GM18502 (cell line): ENCODE data around the gene TRAF7.

Source experiments
- ATAC-seq: cut with Tn5 transposase; IDR thresholded peaks from one replicate; pipeline ENCODE4 v1.9.1; 2021; ENCODE audit warnings: mild to moderate bottlenecking; ENCODE audit not compliant: unreplicated experiment, poor library complexity

TRAF7 gene

GRCh38 chr16:2161911-2162310, 6.3 kb downstream of the TRAF7 start:
- no peak for ATAC-seq

DNA sequence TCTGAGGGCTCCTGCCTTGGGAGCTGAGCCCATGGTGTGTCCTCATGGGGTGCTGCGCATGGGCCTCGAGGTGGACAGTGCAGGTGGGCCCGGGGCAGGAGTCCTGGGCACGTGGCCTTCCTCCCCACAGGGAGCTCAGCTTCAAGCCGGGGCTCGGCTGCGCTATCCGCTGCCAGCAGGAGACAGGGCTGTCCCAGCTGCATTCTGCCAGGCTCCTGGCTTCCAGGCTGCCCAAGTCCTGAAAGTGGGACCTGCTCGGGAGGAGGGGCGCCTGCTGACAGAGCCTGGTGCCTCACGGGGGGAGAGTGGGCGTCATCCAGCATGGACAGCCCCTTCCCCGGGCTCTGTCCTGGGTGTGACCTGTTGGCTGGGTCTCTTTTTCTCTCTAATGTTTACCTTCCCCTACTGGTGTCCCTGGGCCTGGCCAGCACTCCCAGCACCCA, 7.1 kb downstream of the TRAF7 start:
- no peak for ATAC-seq

DNA sequence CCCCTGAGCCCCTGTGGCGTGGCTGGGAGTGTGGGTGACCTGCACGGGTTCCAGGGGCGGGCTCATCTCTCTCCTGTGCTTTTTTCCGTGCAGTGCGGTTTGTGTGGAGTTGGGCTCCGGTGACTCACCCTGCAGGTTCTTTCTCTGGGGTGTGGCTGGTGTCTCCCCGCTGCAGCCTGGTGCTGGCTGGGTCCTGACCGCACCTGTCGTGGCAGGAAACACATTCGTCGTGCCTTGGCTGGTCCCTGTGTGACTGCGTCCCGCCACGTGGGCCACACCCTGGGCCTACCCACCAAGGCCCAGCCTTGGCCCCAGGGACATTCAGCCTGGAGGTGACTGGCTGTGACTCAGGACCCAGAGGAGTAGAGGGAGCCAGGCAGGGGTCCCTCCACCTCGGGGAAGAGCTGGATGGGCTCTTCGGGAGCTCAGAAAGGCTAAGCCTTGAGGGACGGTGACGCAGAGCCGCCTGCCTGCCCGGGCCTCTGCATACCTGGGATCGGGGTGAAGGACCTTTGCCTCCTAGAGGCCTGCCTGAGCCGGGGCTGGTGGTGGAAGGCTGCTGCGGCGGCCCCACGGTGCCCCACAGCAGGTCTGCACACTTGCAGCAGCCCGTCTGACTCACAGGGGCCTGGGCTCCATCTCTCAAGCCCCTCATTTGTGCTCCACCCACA, 7.8 kb downstream of the TRAF7 start:
- no peak for ATAC-seq

DNA sequence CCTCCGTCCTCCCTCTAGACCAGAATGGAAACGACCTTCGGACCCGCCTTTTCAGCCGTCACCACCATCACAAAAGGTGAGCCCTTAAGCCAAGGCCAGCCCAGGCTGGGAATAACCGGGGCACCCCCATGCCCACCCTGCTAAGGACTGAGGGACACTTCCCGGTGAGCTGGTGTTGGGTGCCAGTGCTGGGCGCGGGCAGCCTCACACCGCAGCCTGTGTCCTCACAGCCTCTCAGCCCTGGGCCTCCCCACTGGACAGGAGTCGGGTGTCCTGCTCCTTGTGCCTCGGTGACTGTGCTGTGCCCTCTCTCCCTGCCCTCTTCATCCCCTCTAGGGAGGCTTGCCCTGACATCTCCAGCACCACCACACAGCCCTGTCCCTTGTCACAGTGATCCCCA, 10.3 kb downstream of the TRAF7 start:
- no peak for ATAC-seq

DNA sequence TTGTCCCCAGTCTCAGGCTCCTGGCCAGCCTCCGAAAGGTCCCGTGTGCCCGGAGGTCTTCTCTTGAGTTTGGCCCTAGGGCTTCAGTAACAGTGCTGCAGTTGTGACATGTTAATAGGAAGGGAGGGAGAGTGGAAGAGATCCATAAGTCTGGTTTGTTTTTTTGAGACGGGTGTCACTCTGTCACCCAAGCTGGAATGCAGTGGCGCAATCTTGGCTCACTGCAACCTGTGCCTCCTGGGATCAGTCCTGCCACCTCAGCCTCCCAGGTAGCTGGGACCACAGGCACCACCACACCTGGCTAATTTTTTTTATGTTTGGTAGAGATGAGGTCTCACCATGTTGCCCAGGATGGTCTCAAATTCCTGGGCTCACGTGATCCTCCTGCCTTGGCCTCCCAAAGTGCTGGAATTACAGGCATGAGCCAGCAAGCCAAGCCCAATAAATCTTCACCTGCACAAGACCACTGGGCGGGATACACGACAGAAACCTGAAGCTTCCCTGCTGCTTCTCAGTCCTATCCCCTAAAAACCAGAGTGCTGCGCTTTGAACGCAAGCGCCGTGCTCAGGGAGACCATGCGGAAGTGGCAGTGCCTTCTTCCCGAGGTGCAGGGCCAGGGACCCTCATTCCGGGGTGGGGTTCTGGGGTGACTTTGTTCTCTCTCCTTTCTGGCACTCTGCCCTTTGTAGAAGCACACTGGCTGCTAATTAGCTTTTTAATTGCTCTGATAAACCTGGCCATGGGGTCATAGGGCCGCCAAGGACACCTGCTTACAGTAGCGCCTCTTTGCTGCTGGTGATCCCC, 10.9 kb downstream of the TRAF7 start:
- no peak for ATAC-seq

- ATAC-seq, result no peak
Observed at GRCh38 chr16:2167068-2167638, 11.6 kb downstream of the TRAF7 start.

DNA sequence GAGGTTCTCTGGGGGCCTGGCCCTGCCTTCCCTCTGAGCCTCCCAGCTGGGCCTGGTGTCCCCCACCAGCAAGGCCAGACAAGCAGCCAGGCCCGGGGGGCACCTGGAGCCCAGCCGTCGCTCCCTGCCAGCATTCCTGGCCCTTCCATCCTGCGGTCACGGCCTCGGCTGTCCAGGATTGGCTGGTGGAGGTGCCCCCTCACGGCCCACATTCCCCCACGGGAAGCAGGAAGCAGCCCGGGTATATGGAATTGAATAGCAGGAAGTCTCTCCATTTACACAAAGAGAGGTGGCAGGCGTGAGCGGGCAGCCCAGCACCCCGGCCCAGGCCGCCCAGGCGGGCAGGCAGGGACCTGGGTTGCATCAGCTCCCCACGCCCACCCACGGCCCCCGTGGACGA, 14.5 kb downstream of the TRAF7 start:
- no peak for ATAC-seq

DNA sequence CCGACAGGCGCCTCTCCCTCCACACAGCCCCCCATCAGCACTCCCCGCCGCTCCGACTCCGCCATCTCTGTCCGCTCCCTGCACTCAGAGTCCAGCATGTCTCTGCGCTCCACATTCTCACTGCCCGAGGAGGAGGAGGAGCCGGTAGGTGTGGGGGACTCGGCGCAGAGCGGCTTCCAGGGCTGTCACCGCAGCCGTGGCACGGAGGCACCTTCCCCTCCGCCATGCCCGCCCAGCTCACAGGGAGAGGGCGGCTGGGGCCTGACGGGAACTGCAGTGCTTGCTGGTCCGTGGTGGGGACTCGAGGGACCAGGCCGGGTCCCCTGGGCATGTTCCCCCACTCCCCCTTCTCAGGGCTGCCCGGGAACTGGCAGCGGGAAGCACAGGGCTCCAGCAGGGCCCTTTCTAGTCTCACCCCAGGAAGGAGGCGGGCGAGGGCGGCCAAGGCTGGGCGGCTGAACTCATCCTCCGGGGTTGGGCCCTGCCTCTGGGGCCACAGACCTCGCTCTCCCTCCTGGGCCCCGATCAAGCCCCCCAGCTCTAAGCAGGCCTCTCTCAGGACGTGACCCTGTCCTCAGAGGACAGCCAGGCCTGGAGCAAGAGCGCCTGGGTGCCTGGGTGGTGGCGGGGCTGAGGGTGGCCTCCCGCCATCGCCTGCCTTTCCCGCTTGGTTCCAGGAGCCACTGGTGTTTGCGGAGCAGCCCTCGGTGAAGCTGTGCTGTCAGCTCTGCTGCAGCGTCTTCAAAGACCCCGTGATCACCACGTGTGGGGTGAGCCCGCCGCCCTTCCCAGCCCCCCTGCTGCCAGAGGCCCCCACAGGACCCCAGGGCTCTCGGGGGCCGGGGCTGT, 15.2 kb downstream of the TRAF7 start:
- no peak for ATAC-seq

- ATAC-seq, result no peak
Observed at GRCh38 chr16:2171601-2172178, 16.1 kb downstream of the TRAF7 start.

- no peak for ATAC-seq
Observed at GRCh38 chr16:2172688-2173335, 17.2 kb downstream of the TRAF7 start.

- no peak for ATAC-seq
Observed at GRCh38 chr16:2173366-2173765, 17.8 kb downstream of the TRAF7 start.

DNA sequence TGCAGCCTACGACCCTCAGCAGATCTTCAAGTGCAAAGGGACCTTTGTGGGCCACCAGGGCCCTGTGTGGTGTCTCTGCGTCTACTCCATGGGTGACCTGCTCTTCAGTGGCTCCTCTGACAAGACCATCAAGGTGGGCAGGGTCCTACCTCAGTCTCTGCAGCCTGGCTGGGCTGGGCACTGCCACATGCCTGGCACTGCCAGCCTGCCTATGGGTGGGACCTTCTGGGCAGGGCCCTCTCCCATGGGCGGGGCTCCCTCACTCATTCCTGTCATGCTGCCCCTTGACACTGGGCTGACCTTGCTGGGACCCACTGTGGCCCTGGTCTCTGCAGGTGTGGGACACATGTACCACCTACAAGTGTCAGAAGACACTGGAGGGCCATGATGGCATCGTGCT, 18.3 kb downstream of the TRAF7 start:
- ATAC-seq, result no peak

DNA sequence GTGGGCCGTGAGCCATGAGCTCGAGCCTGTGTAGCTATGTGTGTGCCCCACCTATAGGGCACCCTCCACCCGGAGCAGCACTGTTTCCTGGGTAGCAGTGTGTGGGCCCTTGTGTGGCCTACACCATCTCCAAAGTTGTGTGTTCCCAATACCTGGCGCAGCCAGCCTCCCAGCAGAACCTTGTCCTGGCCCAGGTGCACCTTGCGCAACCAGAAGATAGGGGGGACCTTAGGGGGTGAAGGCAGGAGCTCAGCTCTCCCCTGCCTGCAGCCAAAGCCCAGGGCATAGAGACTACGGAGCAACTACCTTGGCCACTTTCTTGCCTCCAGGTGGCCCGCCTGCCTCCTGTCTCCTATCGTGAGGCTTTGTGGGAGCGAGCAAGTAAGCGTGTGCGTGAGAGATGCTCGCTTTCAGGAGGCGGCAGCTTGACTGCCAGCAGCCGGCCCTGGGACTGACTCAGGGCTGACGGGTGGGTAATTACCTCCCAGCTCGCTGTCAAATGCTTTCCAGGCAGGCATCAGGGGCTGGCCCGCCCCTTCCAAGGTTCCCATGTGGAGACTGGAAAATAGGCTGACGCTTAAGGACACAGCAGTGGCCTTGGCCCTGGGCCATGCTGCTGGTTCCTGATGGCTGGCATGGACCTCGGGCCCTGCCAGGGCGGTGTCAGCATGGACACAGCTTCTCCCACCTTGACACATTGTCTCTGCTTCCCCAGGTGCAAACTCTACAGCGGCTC, 19.0 kb downstream of the TRAF7 start:
- ATAC-seq, result no peak

GRCh38 chr16:2175454-2175853, 19.9 kb downstream of the TRAF7 start:
- no peak for ATAC-seq

GRCh38 chr16:2176047-2176446, 20.5 kb downstream of the TRAF7 start:
- no peak for ATAC-seq

- no peak for ATAC-seq
Observed at GRCh38 chr16:2177101-2177500, 21.5 kb downstream of the TRAF7 start.

DNA sequence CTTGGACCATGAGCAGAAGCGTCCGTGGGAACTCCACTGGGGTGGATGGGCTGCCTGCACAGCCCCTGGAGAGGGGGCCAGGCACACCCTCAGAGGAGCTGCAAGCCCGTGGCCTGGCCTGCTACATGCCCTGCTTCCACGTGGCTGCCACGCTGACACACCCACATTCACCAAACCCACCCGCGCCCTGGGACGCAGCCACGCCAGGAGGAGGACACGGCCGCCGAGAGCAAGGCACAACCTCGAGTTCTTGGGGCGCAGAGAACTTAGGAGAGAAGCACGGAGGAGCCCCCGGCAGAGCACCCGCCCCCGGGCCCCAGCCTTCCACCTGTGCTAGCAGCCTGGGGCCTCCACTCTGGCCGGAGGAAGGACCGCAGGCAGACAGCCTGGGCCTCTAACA, 22.0 kb downstream of the TRAF7 start:
- no peak for ATAC-seq

DNA sequence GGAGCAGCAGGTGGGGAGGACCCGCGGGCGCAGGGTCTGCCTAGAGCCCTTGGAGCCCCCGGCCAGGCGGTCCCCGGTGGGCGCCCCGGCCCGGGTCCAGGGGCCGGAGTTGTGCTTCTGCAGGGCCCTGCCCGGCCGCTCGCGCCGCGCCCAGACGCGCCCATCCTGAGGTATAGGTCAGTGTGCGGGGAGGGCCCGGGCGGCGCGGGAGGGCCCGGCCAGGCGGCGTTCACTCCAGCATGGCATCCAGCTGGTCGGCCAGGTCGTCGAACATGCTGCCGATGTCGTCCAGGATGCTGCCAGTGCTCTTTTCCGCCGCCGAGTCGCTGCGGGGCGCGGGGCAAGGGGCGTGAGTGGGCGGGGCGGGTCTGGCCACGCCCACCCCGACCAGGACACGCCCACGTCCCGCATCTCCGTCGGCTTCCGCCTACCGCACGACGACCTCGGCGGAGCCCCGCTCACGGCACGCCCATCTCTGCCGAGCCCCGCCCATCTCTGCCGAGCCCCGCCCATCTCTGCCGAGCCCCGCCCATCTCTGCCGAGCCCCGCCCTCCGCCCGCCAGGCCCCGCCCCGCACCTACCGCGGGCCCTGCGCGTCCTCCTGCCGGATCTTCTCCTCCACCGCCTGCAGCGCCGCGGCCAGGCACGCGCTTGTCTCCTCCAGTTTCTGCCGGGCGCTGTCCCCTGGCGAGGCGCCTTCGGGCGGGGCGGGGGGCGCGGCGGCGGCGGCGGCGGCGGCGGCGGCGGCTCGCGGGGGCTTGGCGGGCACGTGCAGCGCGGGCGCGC, 22.9 kb downstream of the TRAF7 start:
- no peak for ATAC-seq
